ENCODE measurements around the gene CPT2. TPM values are rescaled to one million over a fixed set of nuclear protein-coding genes. Genes with fewer than 3 reads are reported as not detected.

CPT2 gene
- total and polyA plus RNA-seq, 4 donors: 27.4 to 109 (median 74.8) TPM

DNA sequence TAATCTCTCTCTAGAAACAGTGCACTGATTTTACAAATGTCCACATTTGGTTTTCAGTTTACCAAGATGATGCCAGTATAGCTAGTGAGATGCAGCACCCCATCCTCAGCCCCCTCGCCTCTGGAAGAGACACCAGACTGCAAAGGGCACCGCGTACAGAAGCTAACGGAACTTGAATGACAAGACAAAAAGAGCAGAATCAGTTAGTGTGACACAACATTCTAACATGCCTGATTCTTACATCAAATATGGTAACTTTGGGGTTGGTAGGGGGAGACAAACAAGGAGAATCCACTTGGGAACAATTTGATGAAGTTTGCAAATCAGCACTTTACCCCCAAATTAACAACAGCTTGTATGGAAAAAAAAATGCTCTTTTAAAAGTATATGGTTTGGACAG lies 45.8 kb downstream of the CPT2 start (continued):
- TF ChIP-seq, protein P1, sequence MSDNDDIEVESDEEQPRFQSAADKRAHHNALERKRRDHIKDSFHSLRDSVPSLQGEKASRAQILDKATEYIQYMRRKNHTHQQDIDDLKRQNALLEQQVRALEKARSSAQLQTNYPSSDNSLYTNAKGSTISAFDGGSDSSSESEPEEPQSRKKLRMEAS (IDR thresholded peaks at IDR 0.05): no peak
- no peak for TF ChIP-seq JUND (IDR thresholded peaks at IDR 0.05)
- no peak for TF ChIP-seq NR2F2 (IDR thresholded peaks at IDR 0.05)

DNA sequence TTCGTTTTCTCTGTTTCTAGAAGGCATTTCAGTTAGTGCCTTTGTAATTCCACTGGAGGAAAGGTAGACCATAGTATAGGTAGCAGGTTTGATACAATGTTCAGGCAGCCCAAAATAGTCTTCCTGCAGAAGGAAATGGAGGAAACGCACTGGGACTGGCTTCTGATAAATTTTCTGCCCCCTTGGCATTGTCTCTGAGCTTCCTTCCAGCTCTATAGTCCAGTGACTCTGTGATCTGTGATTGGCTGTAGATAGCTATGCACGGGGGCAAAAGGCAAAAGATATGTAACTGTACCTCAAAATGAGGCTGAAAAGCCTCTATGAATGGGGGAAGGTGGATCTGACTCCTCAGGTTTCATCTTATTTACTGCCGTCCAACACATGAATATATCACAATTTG lies 47.5 kb downstream of the CPT2 start:
- TF ChIP-seq RXRA (IDR thresholded peaks at IDR 0.05) (no peak), JUND (IDR thresholded peaks at IDR 0.05) (no peak), EGR1 (IDR thresholded peaks at IDR 0.05; ENCODE audit: low read depth in 2 of 2) (no peak), NR2F2 (IDR thresholded peaks at IDR 0.05) (no peak), SP1 (IDR thresholded peaks at IDR 0.05) (no peak), FOXA1 (IDR thresholded peaks at IDR 0.05) (no peak)
- TF ChIP-seq, protein P2, sequence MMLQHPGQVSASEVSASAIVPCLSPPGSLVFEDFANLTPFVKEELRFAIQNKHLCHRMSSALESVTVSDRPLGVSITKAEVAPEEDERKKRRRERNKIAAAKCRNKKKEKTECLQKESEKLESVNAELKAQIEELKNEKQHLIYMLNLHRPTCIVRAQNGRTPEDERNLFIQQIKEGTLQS (IDR thresholded peaks at IDR 0.05): no peak
- TF ChIP-seq, protein P3, sequence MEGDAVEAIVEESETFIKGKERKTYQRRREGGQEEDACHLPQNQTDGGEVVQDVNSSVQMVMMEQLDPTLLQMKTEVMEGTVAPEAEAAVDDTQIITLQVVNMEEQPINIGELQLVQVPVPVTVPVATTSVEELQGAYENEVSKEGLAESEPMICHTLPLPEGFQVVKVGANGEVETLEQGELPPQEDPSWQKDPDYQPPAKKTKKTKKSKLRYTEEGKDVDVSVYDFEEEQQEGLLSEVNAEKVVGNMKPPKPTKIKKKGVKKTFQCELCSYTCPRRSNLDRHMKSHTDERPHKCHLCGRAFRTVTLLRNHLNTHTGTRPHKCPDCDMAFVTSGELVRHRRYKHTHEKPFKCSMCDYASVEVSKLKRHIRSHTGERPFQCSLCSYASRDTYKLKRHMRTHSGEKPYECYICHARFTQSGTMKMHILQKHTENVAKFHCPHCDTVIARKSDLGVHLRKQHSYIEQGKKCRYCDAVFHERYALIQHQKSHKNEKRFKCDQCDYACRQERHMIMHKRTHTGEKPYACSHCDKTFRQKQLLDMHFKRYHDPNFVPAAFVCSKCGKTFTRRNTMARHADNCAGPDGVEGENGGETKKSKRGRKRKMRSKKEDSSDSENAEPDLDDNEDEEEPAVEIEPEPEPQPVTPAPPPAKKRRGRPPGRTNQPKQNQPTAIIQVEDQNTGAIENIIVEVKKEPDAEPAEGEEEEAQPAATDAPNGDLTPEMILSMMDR (IDR thresholded peaks at IDR 0.05; ENCODE audit: low read depth, low read length, missing input control): no peak
- TF ChIP-seq, protein P4, sequence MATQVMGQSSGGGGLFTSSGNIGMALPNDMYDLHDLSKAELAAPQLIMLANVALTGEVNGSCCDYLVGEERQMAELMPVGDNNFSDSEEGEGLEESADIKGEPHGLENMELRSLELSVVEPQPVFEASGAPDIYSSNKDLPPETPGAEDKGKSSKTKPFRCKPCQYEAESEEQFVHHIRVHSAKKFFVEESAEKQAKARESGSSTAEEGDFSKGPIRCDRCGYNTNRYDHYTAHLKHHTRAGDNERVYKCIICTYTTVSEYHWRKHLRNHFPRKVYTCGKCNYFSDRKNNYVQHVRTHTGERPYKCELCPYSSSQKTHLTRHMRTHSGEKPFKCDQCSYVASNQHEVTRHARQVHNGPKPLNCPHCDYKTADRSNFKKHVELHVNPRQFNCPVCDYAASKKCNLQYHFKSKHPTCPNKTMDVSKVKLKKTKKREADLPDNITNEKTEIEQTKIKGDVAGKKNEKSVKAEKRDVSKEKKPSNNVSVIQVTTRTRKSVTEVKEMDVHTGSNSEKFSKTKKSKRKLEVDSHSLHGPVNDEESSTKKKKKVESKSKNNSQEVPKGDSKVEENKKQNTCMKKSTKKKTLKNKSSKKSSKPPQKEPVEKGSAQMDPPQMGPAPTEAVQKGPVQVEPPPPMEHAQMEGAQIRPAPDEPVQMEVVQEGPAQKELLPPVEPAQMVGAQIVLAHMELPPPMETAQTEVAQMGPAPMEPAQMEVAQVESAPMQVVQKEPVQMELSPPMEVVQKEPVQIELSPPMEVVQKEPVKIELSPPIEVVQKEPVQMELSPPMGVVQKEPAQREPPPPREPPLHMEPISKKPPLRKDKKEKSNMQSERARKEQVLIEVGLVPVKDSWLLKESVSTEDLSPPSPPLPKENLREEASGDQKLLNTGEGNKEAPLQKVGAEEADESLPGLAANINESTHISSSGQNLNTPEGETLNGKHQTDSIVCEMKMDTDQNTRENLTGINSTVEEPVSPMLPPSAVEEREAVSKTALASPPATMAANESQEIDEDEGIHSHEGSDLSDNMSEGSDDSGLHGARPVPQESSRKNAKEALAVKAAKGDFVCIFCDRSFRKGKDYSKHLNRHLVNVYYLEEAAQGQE (IDR thresholded peaks at IDR 0.05): no peak
- TF ChIP-seq, protein P1 (IDR thresholded peaks at IDR 0.05): no peak
- 61% methylated on average over 4 of the region's 4 CpGs for WGBS
- Histone ChIP-seq H3K4me3 (ENCODE audit: low read depth in 1 of 3, low read length in 3 of 3) (no peak overlapping the region), H3K36me3 (ENCODE audit: control insufficient read depth in 4 of 4, insufficient read depth in 3 of 4, low read depth in 1 of 4, low read length in 3 of 4) (no peaks in the 10 kb centered on the region), H3K4me1 (ENCODE audit: control insufficient read depth in 4 of 4, insufficient read depth in 4 of 4, low read length in 3 of 4) (no peaks in the 10 kb centered on the region), H3K9ac (ENCODE audit: low read depth in 1 of 2, low read length in 2 of 2) (no peak overlapping the region), H3K27me3 (ENCODE audit: control insufficient read depth in 4 of 4, insufficient read depth in 4 of 4, low read length in 3 of 4) (no peaks in the 10 kb centered on the region), H3K27ac (ENCODE audit: low read depth in 1 of 2, low read length in 2 of 2) (no peak overlapping the region), H3K9me3 (ENCODE audit: control insufficient read depth in 4 of 4, low read length in 3 of 4) (no peaks in the 10 kb centered on the region)
- DNase-seq (ENCODE audit: low spot score): no peak

DNA sequence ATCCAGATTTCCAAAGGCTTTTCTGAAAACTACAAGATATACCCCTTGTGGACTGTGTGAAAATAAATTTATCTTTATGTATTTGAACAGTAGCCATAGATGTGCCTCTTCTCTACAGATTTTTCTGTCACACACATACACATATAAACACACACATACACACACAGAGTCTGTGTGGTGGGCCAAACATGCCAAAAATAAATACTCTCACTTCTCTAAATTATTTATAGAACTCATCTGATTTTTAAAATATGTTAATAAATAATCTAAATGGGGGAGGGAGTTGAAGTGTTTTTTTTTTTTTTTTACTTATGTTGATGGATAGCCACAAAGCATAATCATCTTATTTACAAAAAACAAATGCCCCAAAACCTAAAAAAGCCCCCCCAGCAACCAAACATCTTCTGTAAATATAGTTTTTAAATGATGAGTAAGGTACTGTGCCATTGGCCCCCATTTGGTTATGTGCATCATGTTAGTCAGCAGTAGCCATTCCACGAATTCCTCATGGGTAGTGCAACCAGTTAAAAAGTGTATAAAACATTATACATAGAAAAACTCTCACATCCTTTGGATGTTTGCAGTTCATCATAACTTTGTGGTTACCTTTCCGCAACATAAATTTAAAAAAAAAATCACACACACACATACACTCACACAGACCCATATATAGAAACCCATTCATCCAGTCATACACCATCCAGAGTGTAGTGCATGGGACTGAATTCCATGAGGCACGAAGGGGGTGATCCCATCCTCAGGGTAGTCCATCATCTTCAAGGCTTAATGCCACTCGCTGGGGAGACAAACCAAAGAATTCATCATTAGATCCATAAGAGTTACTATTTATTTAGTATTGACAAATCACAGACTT lies 49.9 kb downstream of the CPT2 start:
- H3K9me3 ChIP-seq (ENCODE audit: control insufficient read depth in 4 of 4, low read length in 3 of 4): no peaks in the 10 kb centered on the region
- 69% methylated on average over 4 of the region's 4 CpGs for WGBS
- H3K27ac ChIP-seq (ENCODE audit: low read depth in 1 of 2, low read length in 2 of 2): no peak overlapping the region
- no peak overlapping the region for H3K9ac ChIP-seq (ENCODE audit: low read depth in 1 of 2, low read length in 2 of 2)
- no peaks in the 10 kb centered on the region for H3K27me3 ChIP-seq (ENCODE audit: control insufficient read depth in 4 of 4, insufficient read depth in 4 of 4, low read length in 3 of 4)
- no peaks in the 10 kb centered on the region for H3K36me3 ChIP-seq (ENCODE audit: control insufficient read depth in 4 of 4, insufficient read depth in 3 of 4, low read depth in 1 of 4, low read length in 3 of 4)
- no peak for TF ChIP-seq FOXA2 (IDR thresholded peaks at IDR 0.05)
- TF ChIP-seq HNF4G (IDR thresholded peaks at IDR 0.05): no peak
- TF ChIP-seq RXRA (IDR thresholded peaks at IDR 0.05): no peak
- TF ChIP-seq GABPA (IDR thresholded peaks at IDR 0.05 in 1 of 2, conservative IDR thresholded peaks at IDR 0.05 in 1 of 2): no peak
- no peak for TF ChIP-seq TAF1 (conservative IDR thresholded peaks at IDR 0.05)
- no peak for TF ChIP-seq JUND (IDR thresholded peaks at IDR 0.05)
- TF ChIP-seq, protein P4 (IDR thresholded peaks at IDR 0.05): no peak
- no peak for TF ChIP-seq FOXA1 (IDR thresholded peaks at IDR 0.05)
- TF ChIP-seq, protein P5, sequence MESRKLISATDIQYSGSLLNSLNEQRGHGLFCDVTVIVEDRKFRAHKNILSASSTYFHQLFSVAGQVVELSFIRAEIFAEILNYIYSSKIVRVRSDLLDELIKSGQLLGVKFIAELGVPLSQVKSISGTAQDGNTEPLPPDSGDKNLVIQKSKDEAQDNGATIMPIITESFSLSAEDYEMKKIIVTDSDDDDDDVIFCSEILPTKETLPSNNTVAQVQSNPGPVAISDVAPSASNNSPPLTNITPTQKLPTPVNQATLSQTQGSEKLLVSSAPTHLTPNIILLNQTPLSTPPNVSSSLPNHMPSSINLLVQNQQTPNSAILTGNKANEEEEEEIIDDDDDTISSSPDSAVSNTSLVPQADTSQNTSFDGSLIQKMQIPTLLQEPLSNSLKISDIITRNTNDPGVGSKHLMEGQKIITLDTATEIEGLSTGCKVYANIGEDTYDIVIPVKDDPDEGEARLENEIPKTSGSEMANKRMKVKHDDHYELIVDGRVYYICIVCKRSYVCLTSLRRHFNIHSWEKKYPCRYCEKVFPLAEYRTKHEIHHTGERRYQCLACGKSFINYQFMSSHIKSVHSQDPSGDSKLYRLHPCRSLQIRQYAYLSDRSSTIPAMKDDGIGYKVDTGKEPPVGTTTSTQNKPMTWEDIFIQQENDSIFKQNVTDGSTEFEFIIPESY (IDR thresholded peaks at IDR 0.05): no peak
- TF ChIP-seq RAD21 (IDR thresholded peaks at IDR 0.05): no peak
- no peak for TF ChIP-seq HNF4A (conservative IDR thresholded peaks at IDR 0.05)
- H3K4me3 ChIP-seq (ENCODE audit: low read depth in 1 of 3, low read length in 3 of 3): no peak overlapping the region
- H3K4me1 ChIP-seq (ENCODE audit: control insufficient read depth in 4 of 4, insufficient read depth in 4 of 4, low read length in 3 of 4): no peaks in the 10 kb centered on the region
- DNase-seq (ENCODE audit: low spot score): no peak

Measured in liver (tissue), 9 donors.